Measurements from ENCODE around the gene IBA57.
"Not testable (repeated sequence)": the region's sequence is repeated elsewhere in the genome, so short reads cannot be mapped to it uniquely, and the experiment has no call there.

The IBA57 gene

GRCh38 chr1:228219962-228220780 lies 54.6 kb downstream of the IBA57 start:
- Histone ChIP-seq H3K4me2 (ENCODE audit: low read length, poor library complexity, severe bottlenecking) (no peak overlapping the region), H3K9me3 (ENCODE audit: control insufficient read depth, low read length) (peaks cover 12% of the 10 kb centered on the region), H3K4me1 (ENCODE audit: control insufficient read depth, insufficient read depth, low read depth, low read length) (no peaks in the 10 kb centered on the region), H3K79me1 (replicated peaks; ENCODE audit: low read length, poor library complexity, severe bottlenecking) (peaks cover 3% of the 10 kb centered on the region), H3K27me3 (ENCODE audit: control insufficient read depth in 1 of 2, insufficient read depth in 1 of 2, low read length in 2 of 2) (peaks cover 0 to 13% of the 10 kb centered on the region in 2 experiments), H3K27ac (ENCODE audit: low read length, poor library complexity, severe bottlenecking) (no peak overlapping the region), H2BK5ac (ENCODE audit: low read depth, low read length, poor library complexity, severe bottlenecking) (no peak overlapping the region), H3K4ac (ENCODE audit: low read depth in 1 of 2, low read length in 2 of 2) (no peak overlapping the region), H2BK15ac (ENCODE audit: low read depth, poor library complexity, severe bottlenecking) (no peak overlapping the region), H2AFZ (ENCODE audit: low read depth, low read length) (no peak overlapping the region), H3K36me3 (ENCODE audit: control insufficient read depth in 1 of 2, insufficient read depth in 2 of 2, low read depth in 1 of 2, low read length in 2 of 2) (peaks cover 0 to 52% of the 10 kb centered on the region in 2 experiments), H3K23ac (ENCODE audit: low read length in 2 of 2) (no peak overlapping the region), H3K14ac (ENCODE audit: low read length in 2 of 2) (no peak overlapping the region), H2AK5ac (ENCODE audit: low read length, severe bottlenecking) (no peak overlapping the region), H4K91ac (ENCODE audit: low read length) (no peak overlapping the region), H3K9ac (ENCODE audit: low read length) (no peak overlapping the region), H3K4me3 (ENCODE audit: insufficient read depth in 1 of 2, low read depth in 1 of 2, low read length in 2 of 2) (no peak overlapping the region), H3K18ac (ENCODE audit: low read depth in 1 of 2, low read length in 2 of 2) (no peak overlapping the region), H2BK120ac (ENCODE audit: low read depth, low read length) (no peak overlapping the region), H4K8ac (ENCODE audit: low read length) (no peak overlapping the region), H2BK12ac (ENCODE audit: low read length in 2 of 2) (no peak overlapping the region)
- DNase-seq = no peak
- WGBS = 96% methylated on average over 28 of the region's 28 CpGs

- not testable (repeated sequence) for H2BK12ac ChIP-seq (ENCODE audit: low read length in 2 of 2); H3K79me1 ChIP-seq (replicated peaks; ENCODE audit: low read length, poor library complexity, severe bottlenecking); H3K4me1 ChIP-seq (ENCODE audit: control insufficient read depth, insufficient read depth, low read depth, low read length); H2BK5ac ChIP-seq (ENCODE audit: low read depth, low read length, poor library complexity, severe bottlenecking); H3K14ac ChIP-seq (ENCODE audit: low read length in 2 of 2); H3K4me3 ChIP-seq (ENCODE audit: insufficient read depth in 1 of 2, low read depth in 1 of 2, low read length in 2 of 2); H2BK120ac ChIP-seq (ENCODE audit: low read depth, low read length); H3K23ac ChIP-seq (ENCODE audit: low read length in 2 of 2); H3K4ac ChIP-seq (ENCODE audit: low read depth in 1 of 2, low read length in 2 of 2); H3K18ac ChIP-seq (ENCODE audit: low read depth in 1 of 2, low read length in 2 of 2); H3K4me2 ChIP-seq (ENCODE audit: low read length, poor library complexity, severe bottlenecking); H2BK15ac ChIP-seq (ENCODE audit: low read depth, poor library complexity, severe bottlenecking); H3K9ac ChIP-seq (ENCODE audit: low read length); DNase-seq; H3K27ac ChIP-seq (ENCODE audit: low read length, poor library complexity, severe bottlenecking); H2AFZ ChIP-seq (ENCODE audit: low read depth, low read length); H2AK5ac ChIP-seq (ENCODE audit: low read length, severe bottlenecking); H4K91ac ChIP-seq (ENCODE audit: low read length); H4K8ac ChIP-seq (ENCODE audit: low read length)
- 96% methylated on average over 9 of the region's 9 CpGs for WGBS
- Histone ChIP-seq H3K27me3 (ENCODE audit: control insufficient read depth in 1 of 2, insufficient read depth in 1 of 2, low read length in 2 of 2) (peaks cover 0 to 13% of the 10 kb centered on the region in 2 experiments), H3K9me3 (ENCODE audit: control insufficient read depth, low read length) (peaks cover 18% of the 10 kb centered on the region), H3K36me3 (ENCODE audit: control insufficient read depth in 1 of 2, insufficient read depth in 2 of 2, low read depth in 1 of 2, low read length in 2 of 2) (peaks cover 0 to 47% of the 10 kb centered on the region in 2 experiments)
Observed at GRCh38 chr1:228221097-228221496, 55.5 kb downstream of the IBA57 start.

GRCh38 chr1:228222548-228222947 lies 56.9 kb downstream of the IBA57 start:
- Histone ChIP-seq H3K4me1 (ENCODE audit: control insufficient read depth, insufficient read depth, low read depth, low read length) (peaks cover 6% of the 10 kb centered on the region), H3K4me3 (ENCODE audit: insufficient read depth in 1 of 2, low read depth in 1 of 2, low read length in 2 of 2) (no peak overlapping the region), H3K4ac (ENCODE audit: low read depth in 1 of 2, low read length in 2 of 2) (no peak overlapping the region), H2BK120ac (ENCODE audit: low read depth, low read length) (no peak overlapping the region), H3K27me3 (ENCODE audit: control insufficient read depth in 1 of 2, insufficient read depth in 1 of 2, low read length in 2 of 2) (peaks cover 0 to 13% of the 10 kb centered on the region in 2 experiments), H3K36me3 (ENCODE audit: control insufficient read depth in 1 of 2, insufficient read depth in 2 of 2, low read depth in 1 of 2, low read length in 2 of 2) (peaks cover 0 to 50% of the 10 kb centered on the region in 2 experiments), H4K8ac (ENCODE audit: low read length) (no peak overlapping the region), H3K79me1 (replicated peaks; ENCODE audit: low read length, poor library complexity, severe bottlenecking) (peaks cover 6% of the 10 kb centered on the region), H3K14ac (ENCODE audit: low read length in 2 of 2) (no peak overlapping the region), H3K4me2 (ENCODE audit: low read length, poor library complexity, severe bottlenecking) (no peak overlapping the region), H3K23ac (ENCODE audit: low read length in 2 of 2) (no peak overlapping the region), H3K18ac (ENCODE audit: low read depth in 1 of 2, low read length in 2 of 2) (no peak overlapping the region), H2BK15ac (ENCODE audit: low read depth, poor library complexity, severe bottlenecking) (no peak overlapping the region), H3K9ac (ENCODE audit: low read length) (no peak overlapping the region), H2BK12ac (ENCODE audit: low read length in 2 of 2) (no peak overlapping the region), H2AFZ (ENCODE audit: low read depth, low read length) (no peak overlapping the region), H3K27ac (ENCODE audit: low read length, poor library complexity, severe bottlenecking) (no peak overlapping the region), H3K9me3 (ENCODE audit: control insufficient read depth, low read length) (peaks cover 18% of the 10 kb centered on the region), H2AK5ac (ENCODE audit: low read length, severe bottlenecking) (no peak overlapping the region), H4K91ac (ENCODE audit: low read length) (no peak overlapping the region), H2BK5ac (ENCODE audit: low read depth, low read length, poor library complexity, severe bottlenecking) (no peak overlapping the region)
- 95% methylated on average over 10 of the region's 11 CpGs for WGBS
- no peak for DNase-seq

GRCh38 chr1:228224198-228225164 lies 58.9 kb downstream of the IBA57 start:
- Histone ChIP-seq H3K18ac (ENCODE audit: low read depth in 1 of 2, low read length in 2 of 2) (no peak overlapping the region), H3K14ac (ENCODE audit: low read length in 2 of 2) (no peak overlapping the region), H3K27ac (ENCODE audit: low read length, poor library complexity, severe bottlenecking) (no peak overlapping the region), H3K9me3 (ENCODE audit: control insufficient read depth, low read length) (peaks cover 18% of the 10 kb centered on the region), H2BK12ac (ENCODE audit: low read length in 2 of 2) (no peak overlapping the region), H2BK120ac (ENCODE audit: low read depth, low read length) (no peak overlapping the region), H3K9ac (ENCODE audit: low read length) (no peak overlapping the region), H4K8ac (ENCODE audit: low read length) (no peak overlapping the region), H3K79me1 (replicated peaks; ENCODE audit: low read length, poor library complexity, severe bottlenecking) (peaks cover 5% of the 10 kb centered on the region), H3K23ac (ENCODE audit: low read length in 2 of 2) (no peak overlapping the region), H2BK5ac (ENCODE audit: low read depth, low read length, poor library complexity, severe bottlenecking) (no peak overlapping the region), H3K4me2 (ENCODE audit: low read length, poor library complexity, severe bottlenecking) (no peak overlapping the region), H3K4me3 (ENCODE audit: insufficient read depth in 1 of 2, low read depth in 1 of 2, low read length in 2 of 2) (no peak overlapping the region), H2AK5ac (ENCODE audit: low read length, severe bottlenecking) (no peak overlapping the region), H3K27me3 (ENCODE audit: control insufficient read depth in 1 of 2, insufficient read depth in 1 of 2, low read length in 2 of 2) (peaks cover 0 to 13% of the 10 kb centered on the region in 2 experiments), H3K4ac (ENCODE audit: low read depth in 1 of 2, low read length in 2 of 2) (no peak overlapping the region), H4K91ac (ENCODE audit: low read length) (no peak overlapping the region), H3K36me3 (ENCODE audit: control insufficient read depth in 1 of 2, insufficient read depth in 2 of 2, low read depth in 1 of 2, low read length in 2 of 2) (peaks cover 0 to 38% of the 10 kb centered on the region in 2 experiments), H3K4me1 (ENCODE audit: control insufficient read depth, insufficient read depth, low read depth, low read length) (peaks cover 11% of the 10 kb centered on the region), H2BK15ac (ENCODE audit: low read depth, poor library complexity, severe bottlenecking) (no peak overlapping the region), H2AFZ (ENCODE audit: low read depth, low read length) (no peak overlapping the region)
- no peak for DNase-seq
- WGBS = 93% methylated on average over 16 of the region's 16 CpGs

Measured in mesenchymal stem cell (in vitro differentiated cells and primary cell).